HepG2 (cell line): ENCODE data around the gene TRIAP1. TPM values are rescaled to one million over a fixed set of nuclear protein-coding genes. Genes with fewer than 3 reads are reported as not detected.

Experiments
- GZF1 ChIP-seq: sonication (generic); formaldehyde crosslinking; IDR thresholded peaks from 2 replicates; pipeline ENCODE4 v1.5.1; 2020; ENCODE audit warnings: mild to moderate bottlenecking, missing genetic modification reagents
- HNRNPUL1 ChIP-seq: fragments of 200-400 bp; formaldehyde crosslinking; IDR thresholded peaks from 2 replicates; pipeline ENCODE4 v1.6.1; 2017; ENCODE audit warnings: low read depth, mild to moderate bottlenecking, low read length, moderate library complexity
- KLF13 ChIP-seq: sonication (generic); formaldehyde crosslinking; IDR thresholded peaks from 2 replicates; pipeline ENCODE4 v1.4.0; 2020; ENCODE audit warnings: mild to moderate bottlenecking, missing genetic modification reagents
- MED13 ChIP-seq: sonication (generic); formaldehyde crosslinking; IDR thresholded peaks from 2 replicates; pipeline ENCODE4 v1.5.0; 2020; ENCODE audit warnings: missing genetic modification reagents
- POGZ ChIP-seq: sonication (generic); formaldehyde crosslinking; IDR thresholded peaks from 2 replicates; pipeline ENCODE4 v1.4.0; 2020; ENCODE audit warnings: mild to moderate bottlenecking, missing genetic modification reagents
- SMYD3 ChIP-seq: sonication (generic); formaldehyde crosslinking; IDR thresholded peaks from 2 replicates; pipeline ENCODE4 v1.8.1; 2023; ENCODE audit warnings: mild to moderate bottlenecking, missing genetic modification reagents
- SNRNP70 ChIP-seq: fragments of 200-400 bp; formaldehyde crosslinking; IDR thresholded peaks from 2 replicates; pipeline ENCODE4 v1.6.1; 2017; ENCODE audit warnings: mild to moderate bottlenecking, low read depth, low read length, moderate library complexity
- TEAD2 ChIP-seq: sonication (generic); formaldehyde crosslinking; IDR thresholded peaks from 2 replicates; pipeline ENCODE4 v1.9.0; 2021; ENCODE audit warnings: missing genetic modification reagents
- ZFP36L1 ChIP-seq: sonication (generic); formaldehyde crosslinking; IDR thresholded peaks from 2 replicates; pipeline ENCODE4 v1.8.0; 2022; ENCODE audit warnings: mild to moderate bottlenecking, missing genetic modification reagents, moderate library complexity
- ZFYVE20 ChIP-seq: sonication (generic); formaldehyde crosslinking; IDR thresholded peaks from 2 replicates; pipeline ENCODE4 v1.8.0; 2023; ENCODE audit warnings: low read depth, mild to moderate bottlenecking, moderate library complexity, missing genetic modification reagents, borderline replicate concordance
- ZNF292 ChIP-seq: sonication (generic); formaldehyde crosslinking; IDR thresholded peaks from 2 replicates; pipeline ENCODE4 v1.8.1; 2022; ENCODE audit warnings: mild to moderate bottlenecking, low read depth, missing genetic modification reagents, borderline replicate concordance
- ZNF451 ChIP-seq: sonication (generic); formaldehyde crosslinking; IDR thresholded peaks from 2 replicates; pipeline ENCODE4 v1.5.0; 2020; ENCODE audit warnings: mild to moderate bottlenecking, missing genetic modification reagents
- ZSCAN29 ChIP-seq: sonication (generic); formaldehyde crosslinking; conservative IDR thresholded peaks from 2 replicates; pipeline ENCODE4 v1.4.0; 2020; ENCODE audit warnings: mild to moderate bottlenecking, missing genetic modification reagents
- polyA plus RNA-seq, 8 experiments: library from polyadenylated mRNA; depleted of rRNA in 3 of 8; stranded (reverse) in 7 of 8; unstranded in 1 of 8; fragments of >200 nt; fragmentation: Illumina TruSeq in 4 of 8; extraction: Trizol in 4 of 8; gene quantifications; 2 replicates each; pipeline versions ENCODE4 v1.2.1 to v1.2.3, GENCODE V29; 2011 to 2016; ENCODE audit warnings: low read depth in 4 of 8, missing spikeins in 1 of 8, mixed read lengths in 1 of 8; ENCODE audit not compliant: insufficient read depth in 1 of 8
- total RNA-seq, 5 experiments: library from RNA; depleted of rRNA; stranded (reverse); fragments of >200 nt; fragmentation: Illumina TruSeq; extraction: Trizol; gene quantifications; 2 replicates each; pipeline ENCODE4 v1.2.3, GENCODE V29; 2016; ENCODE audit warnings: low read depth in 1 of 5
- TF ChIP-seq, protein P1 (sequence below): sonication (generic); formaldehyde crosslinking; IDR thresholded peaks from 2 replicates; pipeline ENCODE4 v1.4.0; 2020; ENCODE audit warnings: missing genetic modification reagents
- TF ChIP-seq, protein P2 (sequence below): sonication (generic); formaldehyde crosslinking; IDR thresholded peaks from 2 replicates; pipeline ENCODE4 v1.4.0; 2020; ENCODE audit warnings: mild to moderate bottlenecking, missing genetic modification reagents
- TF ChIP-seq, protein P3 (sequence below): sonication (generic); formaldehyde crosslinking; IDR thresholded peaks from 2 replicates; pipeline ENCODE4; 2020; ENCODE audit warnings: missing genetic modification reagents, mild to moderate bottlenecking, borderline replicate concordance
- TF ChIP-seq, protein P4 (sequence below): sonication (generic); formaldehyde crosslinking; IDR thresholded peaks from 2 replicates; pipeline ENCODE4 v1.9.0; 2021; ENCODE audit warnings: missing genetic modification reagents, mild to moderate bottlenecking, borderline replicate concordance

TRIAP1 gene
- total and polyA plus RNA-seq, 2 of the 13 experiments (the other 11 are each of a cell fraction or from before 2014, with no cell fraction given) = 55.0 to 117 TPM

DNA sequence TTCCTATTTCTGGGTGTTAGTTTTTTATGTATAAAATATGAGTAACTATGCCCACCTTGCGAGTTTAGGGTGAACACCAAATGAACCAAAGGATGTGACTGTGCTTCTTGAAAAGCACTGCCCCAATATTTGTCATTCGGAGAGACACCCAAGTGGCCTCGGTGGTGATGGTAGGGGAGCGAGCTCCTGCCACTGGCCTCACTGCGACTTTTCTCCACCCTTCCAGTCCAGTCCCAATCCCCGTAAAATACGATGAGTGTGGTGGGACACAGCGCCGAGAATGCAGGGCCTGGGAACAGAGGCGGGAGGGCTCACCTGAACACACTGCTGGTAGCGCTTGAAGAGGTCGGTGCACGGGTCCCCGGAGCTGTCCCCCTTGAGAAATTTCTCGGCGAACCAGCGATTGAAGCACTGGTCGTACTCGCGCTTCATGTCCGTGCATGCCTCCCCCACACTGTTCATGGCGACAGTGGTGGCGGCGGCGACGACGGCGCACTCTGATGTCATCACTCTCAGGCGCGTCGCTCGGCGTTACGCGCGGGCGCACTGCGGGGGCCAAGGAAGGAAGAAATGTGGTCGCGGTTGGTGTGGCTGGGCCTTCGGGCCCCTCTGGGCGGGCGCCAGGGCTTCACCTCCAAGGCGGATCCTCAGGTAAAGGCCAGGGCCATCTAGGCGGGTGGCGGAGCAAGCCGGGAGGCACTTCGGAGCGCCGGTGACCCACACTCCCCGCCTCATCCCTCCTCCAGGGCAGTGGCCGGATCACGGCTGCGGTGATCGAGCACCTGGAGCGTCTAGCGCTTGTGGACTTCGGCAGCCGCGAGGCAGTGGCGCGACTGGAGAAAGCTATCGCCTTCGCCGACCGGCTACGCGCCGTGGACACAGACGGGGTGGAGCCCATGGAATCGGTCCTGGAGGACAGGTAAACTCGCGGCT is at the start of gene TRIAP1, which contains the start of gene GATC (continued):
- TF ChIP-seq MED13 (CRISPR knock-in tag) (peak; percentile 62; the same call in 1 of the 2 replicates), ZNF451 (peak; percentile 65; the same call in 1 of the 2 replicates), ZNF292 (CRISPR knock-in tag) (peak; percentile 47; the same call in 1 of the 2 replicates), ZFYVE20 (no peak), SNRNP70 (no peak), TEAD2 (CRISPR knock-in tag) (0 out of 2 replicates have a peak, but pooled peaks have one; percentile 19), ZFP36L1 (CRISPR knock-in tag) (no peak), ZSCAN29 (CRISPR knock-in tag) (peak; percentile 74; the same call in 1 of the 2 replicates), KLF13 (CRISPR knock-in tag) (no peak; the same call in 1 of the 2 replicates), SMYD3 (no peak), POGZ (CRISPR knock-in tag) (peak; percentile 94), HNRNPUL1 (no peak), GZF1 (CRISPR knock-in tag) (peak; percentile 35; the same call in 1 of the 2 replicates)
- TF ChIP-seq, protein P1, sequence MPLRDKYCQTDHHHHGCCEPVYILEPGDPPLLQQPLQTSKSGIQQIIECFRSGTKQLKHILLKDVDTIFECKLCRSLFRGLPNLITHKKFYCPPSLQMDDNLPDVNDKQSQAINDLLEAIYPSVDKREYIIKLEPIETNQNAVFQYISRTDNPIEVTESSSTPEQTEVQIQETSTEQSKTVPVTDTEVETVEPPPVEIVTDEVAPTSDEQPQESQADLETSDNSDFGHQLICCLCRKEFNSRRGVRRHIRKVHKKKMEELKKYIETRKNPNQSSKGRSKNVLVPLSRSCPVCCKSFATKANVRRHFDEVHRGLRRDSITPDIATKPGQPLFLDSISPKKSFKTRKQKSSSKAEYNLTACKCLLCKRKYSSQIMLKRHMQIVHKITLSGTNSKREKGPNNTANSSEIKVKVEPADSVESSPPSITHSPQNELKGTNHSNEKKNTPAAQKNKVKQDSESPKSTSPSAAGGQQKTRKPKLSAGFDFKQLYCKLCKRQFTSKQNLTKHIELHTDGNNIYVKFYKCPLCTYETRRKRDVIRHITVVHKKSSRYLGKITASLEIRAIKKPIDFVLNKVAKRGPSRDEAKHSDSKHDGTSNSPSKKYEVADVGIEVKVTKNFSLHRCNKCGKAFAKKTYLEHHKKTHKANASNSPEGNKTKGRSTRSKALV (CRISPR knock-in tag) = peak; percentile 45; the same call in 1 of the 2 replicates
- TF ChIP-seq, protein P2, sequence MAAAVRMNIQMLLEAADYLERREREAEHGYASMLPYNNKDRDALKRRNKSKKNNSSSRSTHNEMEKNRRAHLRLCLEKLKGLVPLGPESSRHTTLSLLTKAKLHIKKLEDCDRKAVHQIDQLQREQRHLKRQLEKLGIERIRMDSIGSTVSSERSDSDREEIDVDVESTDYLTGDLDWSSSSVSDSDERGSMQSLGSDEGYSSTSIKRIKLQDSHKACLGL = peak; percentile 58; the same call in 1 of the 2 replicates
- TF ChIP-seq, protein P3, sequence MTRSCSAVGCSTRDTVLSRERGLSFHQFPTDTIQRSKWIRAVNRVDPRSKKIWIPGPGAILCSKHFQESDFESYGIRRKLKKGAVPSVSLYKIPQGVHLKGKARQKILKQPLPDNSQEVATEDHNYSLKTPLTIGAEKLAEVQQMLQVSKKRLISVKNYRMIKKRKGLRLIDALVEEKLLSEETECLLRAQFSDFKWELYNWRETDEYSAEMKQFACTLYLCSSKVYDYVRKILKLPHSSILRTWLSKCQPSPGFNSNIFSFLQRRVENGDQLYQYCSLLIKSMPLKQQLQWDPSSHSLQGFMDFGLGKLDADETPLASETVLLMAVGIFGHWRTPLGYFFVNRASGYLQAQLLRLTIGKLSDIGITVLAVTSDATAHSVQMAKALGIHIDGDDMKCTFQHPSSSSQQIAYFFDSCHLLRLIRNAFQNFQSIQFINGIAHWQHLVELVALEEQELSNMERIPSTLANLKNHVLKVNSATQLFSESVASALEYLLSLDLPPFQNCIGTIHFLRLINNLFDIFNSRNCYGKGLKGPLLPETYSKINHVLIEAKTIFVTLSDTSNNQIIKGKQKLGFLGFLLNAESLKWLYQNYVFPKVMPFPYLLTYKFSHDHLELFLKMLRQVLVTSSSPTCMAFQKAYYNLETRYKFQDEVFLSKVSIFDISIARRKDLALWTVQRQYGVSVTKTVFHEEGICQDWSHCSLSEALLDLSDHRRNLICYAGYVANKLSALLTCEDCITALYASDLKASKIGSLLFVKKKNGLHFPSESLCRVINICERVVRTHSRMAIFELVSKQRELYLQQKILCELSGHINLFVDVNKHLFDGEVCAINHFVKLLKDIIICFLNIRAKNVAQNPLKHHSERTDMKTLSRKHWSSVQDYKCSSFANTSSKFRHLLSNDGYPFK (CRISPR knock-in tag) = peak; percentile 99
- TF ChIP-seq, protein P4, sequence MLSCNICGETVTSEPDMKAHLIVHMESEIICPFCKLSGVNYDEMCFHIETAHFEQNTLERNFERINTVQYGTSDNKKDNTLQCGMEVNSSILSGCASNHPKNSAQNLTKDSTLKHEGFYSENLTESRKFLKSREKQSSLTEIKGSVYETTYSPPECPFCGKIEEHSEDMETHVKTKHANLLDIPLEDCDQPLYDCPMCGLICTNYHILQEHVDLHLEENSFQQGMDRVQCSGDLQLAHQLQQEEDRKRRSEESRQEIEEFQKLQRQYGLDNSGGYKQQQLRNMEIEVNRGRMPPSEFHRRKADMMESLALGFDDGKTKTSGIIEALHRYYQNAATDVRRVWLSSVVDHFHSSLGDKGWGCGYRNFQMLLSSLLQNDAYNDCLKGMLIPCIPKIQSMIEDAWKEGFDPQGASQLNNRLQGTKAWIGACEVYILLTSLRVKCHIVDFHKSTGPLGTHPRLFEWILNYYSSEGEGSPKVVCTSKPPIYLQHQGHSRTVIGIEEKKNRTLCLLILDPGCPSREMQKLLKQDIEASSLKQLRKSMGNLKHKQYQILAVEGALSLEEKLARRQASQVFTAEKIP (CRISPR knock-in tag) = no peak
